ENCODE results near the gene YIPF7. TPM values are rescaled to one million over a fixed set of nuclear protein-coding genes. Genes with fewer than 3 reads are reported as not detected.

Gene YIPF7
- total RNA-seq, 1 donor from 2014 or later = not detected

GRCh38 chr4:44668526-44668925, 17.1 kb upstream of the YIPF7 start:
- no peak for DNase-seq (ENCODE audit: extremely low spot score, unreplicated experiment)

GRCh38 chr4:44663539-44664263, 12.3 kb upstream of the YIPF7 start:
- Mint-ChIP-seq H3K27me3 (peaks cover 4% of the 10 kb centered on the region), H3K27ac (no peak overlapping the region), H3K4me1 (ENCODE audit: unreplicated experiment) (peaks cover 11% of the 10 kb centered on the region)

More at GRCh38 chr4:44668526-44668925, 17.1 kb upstream of the YIPF7 start:
- no peak overlapping the region for H3K27ac Mint-ChIP-seq
- no peaks in the 10 kb centered on the region for H3K9me3 Mint-ChIP-seq
- TF ChIP-seq CTCF (conservative IDR thresholded peaks at IDR 0.05) = no peak
- no peaks in the 10 kb centered on the region for H3K36me3 Mint-ChIP-seq
- no peak overlapping the region for H3K4me3 Mint-ChIP-seq
- H3K27me3 Mint-ChIP-seq = peaks cover 18% of the 10 kb centered on the region
- no peaks in the 10 kb centered on the region for H3K4me1 Mint-ChIP-seq (ENCODE audit: unreplicated experiment)

GRCh38 chr4:44662623-44663005, 11.2 kb upstream of the YIPF7 start:
- DNase-seq (ENCODE audit: extremely low spot score, unreplicated experiment) = no peak
- no peak for TF ChIP-seq CTCF (conservative IDR thresholded peaks at IDR 0.05)
- Mint-ChIP-seq H3K27me3 (peaks cover 2% of the 10 kb centered on the region), H3K4me3 (no peak overlapping the region), H3K9me3 (no peaks in the 10 kb centered on the region), H3K36me3 (no peaks in the 10 kb centered on the region), H3K4me1 (ENCODE audit: unreplicated experiment) (peaks cover 11% of the 10 kb centered on the region), H3K27ac (no peak overlapping the region)

More at GRCh38 chr4:44663539-44664263, 12.3 kb upstream of the YIPF7 start:
- no peak for DNase-seq (ENCODE audit: extremely low spot score, unreplicated experiment)
- no peak for TF ChIP-seq CTCF (conservative IDR thresholded peaks at IDR 0.05)
- Mint-ChIP-seq H3K36me3 (no peaks in the 10 kb centered on the region), H3K4me3 (no peak overlapping the region), H3K9me3 (no peaks in the 10 kb centered on the region)

GRCh38 chr4:44661940-44662622, 10.7 kb upstream of the YIPF7 start:
- DNase-seq (ENCODE audit: extremely low spot score, unreplicated experiment) = no peak
- Mint-ChIP-seq H3K27me3 (no peaks in the 10 kb centered on the region), H3K36me3 (no peaks in the 10 kb centered on the region), H3K27ac (no peak overlapping the region), H3K9me3 (no peaks in the 10 kb centered on the region), H3K4me3 (no peak overlapping the region), H3K4me1 (ENCODE audit: unreplicated experiment) (peaks cover 11% of the 10 kb centered on the region)
- TF ChIP-seq CTCF (conservative IDR thresholded peaks at IDR 0.05) = no peak

- H3K27ac Mint-ChIP-seq = no peak overlapping the region
- no peaks in the 10 kb centered on the region for H3K36me3 Mint-ChIP-seq
- H3K4me1 Mint-ChIP-seq (ENCODE audit: unreplicated experiment) = peaks cover 11% of the 10 kb centered on the region
- H3K4me3 Mint-ChIP-seq = no peak overlapping the region
- no peak for TF ChIP-seq CTCF (conservative IDR thresholded peaks at IDR 0.05)
- H3K27me3 Mint-ChIP-seq = peaks cover 3% of the 10 kb centered on the region
- H3K9me3 Mint-ChIP-seq = no peaks in the 10 kb centered on the region
- DNase-seq (ENCODE audit: extremely low spot score, unreplicated experiment) = no peak
Measured at GRCh38 chr4:44660396-44660795, 9.0 kb upstream of the YIPF7 start.
